Measurements from ENCODE around the gene GOLGA8A. TPM values are rescaled to one million over a fixed set of nuclear protein-coding genes. Genes with fewer than 3 reads are reported as not detected.
A peak's percentile ranks its signal among the peaks of the same experiment; 100 is the strongest.
"Not testable (repeated sequence)": the region's sequence is repeated elsewhere in the genome, so short reads cannot be mapped to it uniquely, and the experiment has no call there.

The GOLGA8A gene
- total RNA-seq, 4 donors from 2014 or later: 0.85 to 7.0 (median 3.1) TPM

GRCh38 chr15:34418435-34418834 lies 19.2 kb downstream of the GOLGA8A start:
- in situ Hi-C loops (cut with MboI; ENCODE audit: low sequenced_read_pairs in 4 of 4); DNase-seq; ATAC-seq; H3K4me1 ChIP-seq; intact Hi-C loops (cut with DNase I; ENCODE audit: low total_unique reads); H3K9me3 ChIP-seq; H3K27ac ChIP-seq; H3K4me3 ChIP-seq; H3K27me3 ChIP-seq; H3K36me3 ChIP-seq: not testable (repeated sequence)

GRCh38 chr15:34409511-34409910 lies 28.1 kb downstream of the GOLGA8A start:
- H3K27me3 ChIP-seq; DNase-seq; in situ Hi-C loops (cut with MboI; ENCODE audit: low sequenced_read_pairs in 4 of 4); intact Hi-C loops (cut with DNase I; ENCODE audit: low total_unique reads); H3K27ac ChIP-seq; ATAC-seq; H3K4me3 ChIP-seq; H3K36me3 ChIP-seq; H3K9me3 ChIP-seq; H3K4me1 ChIP-seq: not testable (repeated sequence)

- H3K4me1 ChIP-seq; H3K27ac ChIP-seq; intact Hi-C loops (cut with DNase I; ENCODE audit: low total_unique reads): not testable (repeated sequence)
Observed at GRCh38 chr15:34408973-34409372, 28.6 kb downstream of the GOLGA8A start.

GRCh38 chr15:34403899-34404298 lies 33.7 kb downstream of the GOLGA8A start:
- H3K4me1 ChIP-seq; H3K4me3 ChIP-seq; H3K9me3 ChIP-seq; H3K36me3 ChIP-seq; intact Hi-C loops (cut with DNase I; ENCODE audit: low total_unique reads); DNase-seq; H3K27ac ChIP-seq; ATAC-seq; H3K27me3 ChIP-seq; in situ Hi-C loops (cut with MboI; ENCODE audit: low sequenced_read_pairs in 4 of 4): not testable (repeated sequence)

More at GRCh38 chr15:34408973-34409372, 28.6 kb downstream of the GOLGA8A start:
- ATAC-seq; H3K36me3 ChIP-seq; H3K27me3 ChIP-seq; H3K9me3 ChIP-seq; in situ Hi-C loops (cut with MboI; ENCODE audit: low sequenced_read_pairs in 4 of 4); DNase-seq; H3K4me3 ChIP-seq: not testable (repeated sequence)

- H3K9me3 ChIP-seq; H3K4me3 ChIP-seq; H3K4me1 ChIP-seq; in situ Hi-C loops (cut with MboI; ENCODE audit: low sequenced_read_pairs in 4 of 4); intact Hi-C loops (cut with DNase I; ENCODE audit: low total_unique reads); H3K27ac ChIP-seq; H3K36me3 ChIP-seq; ATAC-seq; H3K27me3 ChIP-seq; DNase-seq: not testable (repeated sequence)
Observed at GRCh38 chr15:34403160-34403598, 34.4 kb downstream of the GOLGA8A start.

- peak; percentile 36 to 51 for ATAC-seq
- H3K27me3 ChIP-seq; DNase-seq; H3K4me1 ChIP-seq; H3K4me3 ChIP-seq; H3K9me3 ChIP-seq; intact Hi-C loops (cut with DNase I; ENCODE audit: low total_unique reads); H3K27ac ChIP-seq; H3K36me3 ChIP-seq; in situ Hi-C loops (cut with MboI; ENCODE audit: low sequenced_read_pairs in 4 of 4): not testable (repeated sequence)
Observed at GRCh38 chr15:34397637-34398259, 39.9 kb downstream of the GOLGA8A start.

GRCh38 chr15:34392981-34393380 lies 44.6 kb downstream of the GOLGA8A start:
- H3K4me1 ChIP-seq; ATAC-seq; H3K27ac ChIP-seq; in situ Hi-C loops (cut with MboI; ENCODE audit: low sequenced_read_pairs in 4 of 4); DNase-seq; intact Hi-C loops (cut with DNase I; ENCODE audit: low total_unique reads); H3K9me3 ChIP-seq; H3K36me3 ChIP-seq; H3K27me3 ChIP-seq; H3K4me3 ChIP-seq: not testable (repeated sequence)

GRCh38 chr15:34389594-34390086 lies 48.0 kb downstream of the GOLGA8A start:
- ATAC-seq; H3K4me1 ChIP-seq; H3K36me3 ChIP-seq; intact Hi-C loops (cut with DNase I; ENCODE audit: low total_unique reads); in situ Hi-C loops (cut with MboI; ENCODE audit: low sequenced_read_pairs in 4 of 4); H3K4me3 ChIP-seq; H3K27ac ChIP-seq; H3K27me3 ChIP-seq; H3K9me3 ChIP-seq; DNase-seq: not testable (repeated sequence)

Other genes with a start within 250 kb of the GOLGA8A start
- gene KATNBL1, start 227.7 kb downstream of the GOLGA8A start, total RNA-seq: 10 to 100 TPM in 3 of 4 donors, 1 to 10 TPM in 1; 9.2 to 24.9 (median 12.3) TPM
- 100 to 1,000 TPM; 205 to 230 (median 213) TPM for gene EMC4, start 212.8 kb downstream of the GOLGA8A start, total RNA-seq
- gene SLC12A6, start 100.0 kb downstream of the GOLGA8A start, total RNA-seq: 10 to 100 TPM; 17.3 to 25.4 (median 19.5) TPM
- 100 to 1,000 TPM; 142 to 194 (median 170) TPM for gene NOP10, start 94.7 kb downstream of the GOLGA8A start, total RNA-seq
- not detected for gene NUTM1, start 94.5 kb downstream of the GOLGA8A start, total RNA-seq
- gene LPCAT4, start 70.6 kb downstream of the GOLGA8A start, total RNA-seq: 1 to 10 TPM; 1.7 to 7.4 (median 4.0) TPM
- 10 to 100 TPM in 2 of 4 donors, 1 to 10 TPM in 2; 2.5 to 55.5 (median 22.9) TPM for gene GOLGA8B, start 145.8 kb upstream of the GOLGA8A start, total RNA-seq